SHP77 (cell line): ENCODE results near the gene R3HDM2.

ENCODE experiments used
- DNase-seq, 2 experiments: peaks; one replicate each; lab custom pipeline; 2025; lab: John Stamatoyannopoulos, UW

R3HDM2 gene

GRCh38 chr12:57229046-57229633 lies 201.7 kb downstream of the R3HDM2 start:
- no peak for DNase-seq

GRCh38 chr12:57227315-57228115 lies 203.3 kb downstream of the R3HDM2 start:
- no peak for DNase-seq

DNA sequence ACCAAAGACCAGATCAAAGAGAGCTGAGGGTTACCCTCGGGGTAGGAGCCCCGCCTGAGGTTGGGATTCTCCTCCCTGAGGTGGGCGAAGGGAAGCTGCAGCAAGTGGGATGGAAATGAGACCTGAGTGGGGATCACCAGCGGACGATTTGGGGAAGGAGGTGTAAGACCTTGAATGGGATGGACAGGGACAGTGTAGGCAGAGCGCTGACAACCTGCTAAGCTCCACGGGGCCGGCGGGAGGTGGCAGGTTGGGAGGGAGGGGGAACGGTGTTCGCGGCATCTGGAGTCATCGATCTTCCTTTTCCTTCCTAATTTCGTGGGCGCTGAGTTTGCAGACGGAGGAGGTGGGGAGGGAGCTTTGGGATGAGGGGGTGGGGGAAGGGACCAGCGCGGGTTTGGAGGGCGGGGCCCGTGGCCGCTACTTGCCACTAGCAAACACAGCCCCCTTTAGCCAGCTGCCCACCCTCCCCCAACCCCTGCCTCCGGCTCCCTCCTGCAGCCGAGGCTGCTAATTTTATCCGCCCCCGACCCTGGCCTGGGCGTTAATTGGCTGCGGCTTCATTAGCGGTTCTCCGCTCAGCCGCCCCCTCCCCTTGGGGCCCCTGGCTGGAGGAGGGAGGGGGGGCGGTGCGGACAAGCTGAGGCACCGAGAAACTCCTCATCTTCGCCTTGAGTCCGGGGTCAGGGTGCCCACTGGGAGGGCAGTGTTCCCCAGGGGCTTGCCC lies 204.1 kb downstream of the R3HDM2 start:
- no peak for DNase-seq

- no peak for DNase-seq
Observed at GRCh38 chr12:57225680-57226210, 205.1 kb downstream of the R3HDM2 start.

GRCh38 chr12:57224973-57225679 lies 205.7 kb downstream of the R3HDM2 start:
- DNase-seq, result peak; percentile 24 to 41

GRCh38 chr12:57224278-57224972 lies 206.4 kb downstream of the R3HDM2 start:
- no peak for DNase-seq

DNA sequence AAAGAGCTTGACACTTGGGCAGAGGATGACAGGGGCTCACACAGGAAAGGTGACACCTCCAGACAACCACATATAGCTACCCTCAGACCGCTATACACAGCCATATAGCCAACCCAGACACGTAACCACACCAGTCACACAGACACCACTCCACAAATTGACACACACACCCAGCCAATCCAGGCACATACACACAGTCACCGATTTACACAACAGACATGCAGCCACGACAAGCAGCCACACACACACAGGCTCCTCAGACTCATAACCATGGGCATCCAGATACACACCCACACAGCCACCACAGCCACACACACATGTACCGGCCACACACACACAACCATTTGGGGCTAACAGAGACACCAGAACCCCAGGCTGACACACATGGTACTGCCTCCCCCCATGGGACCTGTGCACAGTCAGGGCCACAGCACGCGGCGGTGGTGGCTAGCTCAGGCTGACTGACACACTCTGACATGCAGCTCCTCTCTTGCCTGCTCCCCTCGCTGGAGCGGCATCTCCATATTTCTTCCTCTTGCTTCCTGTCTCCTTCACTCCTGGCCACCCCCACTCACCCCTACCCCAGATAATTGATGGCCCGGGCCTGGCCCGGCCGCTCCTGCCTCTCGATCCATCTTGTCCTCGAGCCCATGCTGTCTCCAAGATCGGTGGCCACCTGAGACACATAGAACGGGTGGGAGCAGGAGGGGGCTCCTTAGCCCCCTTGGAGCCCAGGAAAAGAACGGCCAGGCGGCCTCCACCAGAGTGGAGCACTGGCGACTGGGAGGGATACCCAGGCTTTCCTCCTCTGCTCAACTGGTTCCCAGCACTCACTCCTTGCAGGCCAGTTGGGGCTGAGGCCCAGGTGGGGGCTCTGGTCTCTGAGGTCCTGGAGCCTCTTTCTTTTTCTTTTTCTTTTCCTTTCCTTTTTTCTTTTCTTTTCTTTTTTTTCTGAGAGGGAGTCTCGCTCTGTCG lies 207.4 kb downstream of the R3HDM2 start:
- no peak for DNase-seq

DNA sequence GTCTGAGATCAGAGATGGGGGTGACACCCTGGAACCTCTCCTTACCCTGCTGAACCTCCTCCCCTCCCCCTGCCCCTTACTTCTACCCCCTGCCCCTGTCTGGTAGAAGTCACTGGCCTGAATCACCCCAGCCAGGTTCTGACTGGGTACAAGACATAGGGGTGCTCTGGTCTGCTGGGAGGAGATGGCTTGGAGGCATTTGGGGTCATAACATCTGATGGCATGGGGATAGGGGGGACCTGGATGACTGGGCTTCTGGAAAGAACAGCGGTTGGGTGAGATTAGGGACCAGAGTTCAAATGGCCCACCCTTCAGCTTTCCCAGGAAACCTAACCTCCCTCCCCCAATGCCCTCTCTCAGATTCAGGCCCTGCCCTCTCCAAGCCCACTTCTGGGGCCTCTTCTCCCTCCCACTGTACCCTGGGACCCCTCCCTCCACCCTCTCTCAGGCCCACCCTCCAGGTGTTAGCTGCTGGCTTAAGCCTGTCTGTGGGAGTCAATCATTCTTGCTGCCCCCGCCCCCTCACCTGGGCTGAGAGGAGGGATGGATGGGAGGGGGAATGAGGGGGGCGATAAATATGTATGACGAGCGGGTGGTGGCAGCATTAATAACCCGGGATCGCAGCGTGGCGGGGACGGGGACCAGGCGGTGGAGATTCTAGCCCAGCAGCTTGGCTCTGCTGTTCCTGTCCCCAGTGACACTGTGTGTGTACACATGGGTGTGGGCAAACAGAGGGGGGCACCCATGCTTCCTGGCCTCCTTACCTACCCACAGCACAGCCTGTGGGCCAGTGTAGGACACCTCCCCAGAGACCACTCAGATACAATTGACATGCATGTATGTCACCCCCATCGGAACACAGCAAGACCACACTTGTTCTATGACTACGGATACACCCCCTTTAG lies 208.3 kb downstream of the R3HDM2 start:
- no peak for DNase-seq

GRCh38 chr12:57221169-57221917 lies 209.5 kb downstream of the R3HDM2 start:
- DNase-seq, result no peak

GRCh38 chr12:57220770-57221168 lies 210.1 kb downstream of the R3HDM2 start:
- DNase-seq, result no peak

DNA sequence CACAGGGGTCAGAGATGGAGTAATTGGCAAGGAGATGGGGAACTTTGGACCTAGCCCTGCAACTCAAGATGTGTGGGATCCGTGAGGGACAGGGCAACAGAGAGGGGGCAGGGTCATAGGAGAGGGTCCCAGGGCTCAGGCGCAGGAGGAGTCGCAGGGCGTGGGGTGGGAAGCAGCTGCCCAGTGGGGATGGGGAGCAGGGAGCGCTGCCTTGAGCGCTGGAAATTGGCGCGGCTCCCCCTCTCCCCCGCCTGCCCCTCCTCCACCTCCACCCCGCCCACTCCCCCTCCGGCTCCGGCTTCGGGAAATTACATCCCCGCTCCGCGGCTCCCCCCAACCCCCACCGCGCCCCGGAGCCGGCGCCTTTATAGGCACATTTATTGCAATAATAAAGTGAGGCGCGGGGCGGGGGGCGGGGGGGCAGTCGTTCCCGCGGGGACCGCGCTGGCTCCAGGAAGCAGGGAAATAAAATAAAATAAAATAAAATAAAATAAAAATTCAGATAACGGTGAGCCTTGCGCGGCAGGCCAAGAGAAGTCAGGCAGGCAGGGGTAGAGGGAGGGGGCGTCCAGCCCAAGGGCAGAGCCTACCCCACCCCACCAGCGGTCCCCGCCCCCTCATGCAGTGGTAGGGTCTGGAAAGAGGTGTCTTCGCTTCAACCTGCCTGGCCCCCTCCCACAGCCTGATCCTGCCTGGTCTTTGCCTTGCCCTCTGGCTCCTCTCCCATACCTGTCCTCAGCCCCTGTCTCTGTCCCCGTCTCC lies 210.7 kb downstream of the R3HDM2 start:
- no peak for DNase-seq

GRCh38 chr12:57219205-57219992 lies 211.4 kb downstream of the R3HDM2 start:
- DNase-seq, result no peak

GRCh38 chr12:57218030-57218853 lies 212.6 kb downstream of the R3HDM2 start:
- DNase-seq, result no peak

DNA sequence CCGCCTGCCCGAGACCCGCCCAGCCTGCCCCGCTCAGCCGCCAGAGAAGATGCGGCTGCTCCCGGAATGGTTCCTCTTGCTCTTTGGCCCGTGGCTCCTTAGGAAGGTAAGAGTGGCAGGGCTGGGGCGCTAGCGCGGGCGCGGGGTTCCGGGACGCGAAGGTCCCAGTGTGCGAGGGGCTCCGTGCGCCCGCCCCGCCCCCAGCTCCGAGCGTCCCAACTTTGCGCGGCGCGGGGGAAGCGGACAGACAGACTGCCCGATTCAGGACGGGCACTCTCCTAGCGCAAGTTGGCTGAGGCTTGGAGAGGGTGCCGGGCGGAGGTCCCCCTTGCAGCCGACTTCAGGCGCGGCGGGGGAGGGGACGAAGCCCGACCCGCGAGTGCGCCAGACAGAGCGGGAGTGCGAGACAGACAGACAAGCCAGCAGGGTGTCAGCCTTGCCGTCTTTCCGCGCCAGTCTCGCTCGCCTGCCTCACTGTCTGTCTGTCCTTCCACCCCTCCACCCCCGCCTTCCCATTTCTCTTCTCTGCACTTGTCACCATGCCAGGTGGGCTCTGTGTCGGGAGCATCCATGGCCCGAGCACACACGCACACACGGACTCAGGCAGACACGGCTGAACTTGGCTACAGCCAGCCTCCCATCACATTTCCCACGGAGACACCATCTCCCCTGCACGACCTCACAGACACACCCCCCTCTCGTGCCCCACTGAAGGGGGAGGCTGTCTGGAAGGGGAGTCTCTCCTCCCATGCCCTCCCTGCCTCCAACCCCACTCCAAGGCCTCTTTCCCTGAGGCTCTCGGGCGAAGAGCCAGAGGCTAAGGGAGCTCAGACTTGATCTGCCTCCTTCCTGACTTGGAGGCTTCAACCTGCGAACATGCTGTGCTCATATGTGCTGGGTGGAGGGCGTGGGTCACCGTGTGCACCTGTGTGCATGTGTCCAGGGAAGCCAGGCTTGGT lies 213.6 kb downstream of the R3HDM2 start:
- DNase-seq, result no peak
